Measurements from ENCODE around the gene ZFYVE28.
"Not testable (repeated sequence)": the region's sequence is repeated elsewhere in the genome, so short reads cannot be mapped to it uniquely, and the experiment has no call there.

ZFYVE28 gene

DNA sequence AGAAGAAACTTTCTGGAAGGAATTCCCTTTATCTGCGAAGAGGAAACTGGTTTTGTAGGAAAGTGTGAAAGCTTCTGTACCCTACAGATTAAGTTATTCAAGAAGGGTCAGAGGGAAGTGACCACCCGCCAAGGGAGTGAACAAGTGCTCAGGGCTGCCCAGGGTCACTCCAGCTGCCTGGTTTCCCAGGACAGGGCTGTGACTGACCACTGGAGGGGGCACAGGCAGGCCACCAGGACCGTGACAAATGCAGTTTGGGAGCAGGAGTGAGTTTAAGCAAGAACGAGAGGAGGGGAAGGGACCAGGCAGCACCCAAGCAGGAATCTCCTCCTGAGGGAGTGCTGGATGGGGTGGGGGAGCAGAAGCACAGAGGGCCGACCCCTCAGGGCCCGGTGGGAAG lies 34.2 kb downstream of the ZFYVE28 start:
- H3K4me3 ChIP-seq (ENCODE audit: low read depth, low read length), result no peak overlapping the region
- TF ChIP-seq CTCF (IDR thresholded peaks at IDR 0.05; ENCODE audit: low read depth, low read length), result no peak
- DNase-seq (ENCODE audit: low read depth, low spot score), result no peak
- in situ Hi-C loops (cut with HindIII; ENCODE audit: low sequenced_read_pairs), result no loop called here

GRCh38 chr4:2383760-2384159 lies 34.7 kb downstream of the ZFYVE28 start:
- no peak for DNase-seq (ENCODE audit: low read depth, low spot score)
- in situ Hi-C loops (cut with HindIII; ENCODE audit: low sequenced_read_pairs), result no loop called here
- TF ChIP-seq CTCF (IDR thresholded peaks at IDR 0.05; ENCODE audit: low read depth, low read length), result no peak
- no peak overlapping the region for H3K4me3 ChIP-seq (ENCODE audit: low read depth, low read length)

DNA sequence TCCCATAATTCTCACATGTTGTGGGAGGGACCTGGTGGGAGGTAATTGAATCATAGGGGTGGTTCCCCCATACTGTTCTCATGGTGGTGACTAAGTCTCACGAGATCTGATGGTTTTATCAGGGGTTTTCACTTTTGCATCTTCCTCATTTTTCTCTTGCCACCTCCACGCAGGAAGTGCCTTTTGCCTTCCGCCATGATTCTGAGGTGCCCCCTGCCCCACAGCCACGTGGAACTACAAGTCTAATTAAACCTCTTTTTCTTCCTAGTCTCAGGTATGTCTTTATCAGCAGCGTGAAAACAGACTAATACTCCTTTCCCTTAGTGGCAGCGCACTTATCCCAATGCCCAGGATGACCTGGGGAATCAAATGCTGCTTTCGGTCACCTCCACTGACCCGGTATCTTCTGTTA lies 35.2 kb downstream of the ZFYVE28 start:
- DNase-seq (ENCODE audit: low read depth, low spot score); H3K4me3 ChIP-seq (ENCODE audit: low read depth, low read length); in situ Hi-C loops (cut with HindIII; ENCODE audit: low sequenced_read_pairs): not testable (repeated sequence)

GRCh38 chr4:2382769-2383202 lies 35.7 kb downstream of the ZFYVE28 start:
- in situ Hi-C loops (cut with HindIII; ENCODE audit: low sequenced_read_pairs); H3K4me3 ChIP-seq (ENCODE audit: low read depth, low read length); DNase-seq (ENCODE audit: low read depth, low spot score): not testable (repeated sequence)

GRCh38 chr4:2380589-2380988 lies 37.9 kb downstream of the ZFYVE28 start:
- in situ Hi-C loops (cut with HindIII; ENCODE audit: low sequenced_read_pairs), result not testable (repeated sequence)

GRCh38 chr4:2378898-2379297 lies 39.5 kb downstream of the ZFYVE28 start:
- H3K4me3 ChIP-seq (ENCODE audit: low read depth, low read length), result no peak overlapping the region
- TF ChIP-seq CTCF (IDR thresholded peaks at IDR 0.05; ENCODE audit: low read depth, low read length), result no peak

More at GRCh38 chr4:2380589-2380988, 37.9 kb downstream of the ZFYVE28 start:
- not testable (repeated sequence) for DNase-seq (ENCODE audit: low read depth, low spot score); H3K4me3 ChIP-seq (ENCODE audit: low read depth, low read length)

DNA sequence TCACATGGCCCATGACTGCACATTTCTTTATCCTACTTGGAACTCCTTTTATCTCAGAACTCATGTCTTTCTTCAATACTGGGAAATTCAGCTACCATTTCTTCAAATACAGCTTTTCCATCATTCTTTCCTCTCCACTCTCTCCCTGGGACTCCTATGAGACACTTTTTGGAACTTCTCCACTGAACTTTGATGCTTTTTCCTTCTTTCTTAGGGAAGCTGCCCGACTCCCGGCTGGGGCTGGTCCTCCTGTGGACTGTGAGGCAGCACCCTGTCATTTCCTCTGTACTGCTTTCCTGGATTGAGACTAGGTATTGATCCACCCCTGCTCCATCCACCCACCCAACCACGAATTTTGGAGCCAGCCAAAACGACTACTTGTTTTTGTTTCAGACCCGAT lies 40.0 kb downstream of the ZFYVE28 start:
- no peak for DNase-seq (ENCODE audit: low read depth, low spot score)
- no peak for TF ChIP-seq CTCF (IDR thresholded peaks at IDR 0.05; ENCODE audit: low read depth, low read length)
- in situ Hi-C loops (cut with HindIII; ENCODE audit: low sequenced_read_pairs), result no loop called here
- H3K4me3 ChIP-seq (ENCODE audit: low read depth, low read length), result no peak overlapping the region

More at GRCh38 chr4:2378898-2379297, 39.5 kb downstream of the ZFYVE28 start:
- no peak for DNase-seq (ENCODE audit: low read depth, low spot score)
- in situ Hi-C loops (cut with HindIII; ENCODE audit: low sequenced_read_pairs), result no loop called here

DNA sequence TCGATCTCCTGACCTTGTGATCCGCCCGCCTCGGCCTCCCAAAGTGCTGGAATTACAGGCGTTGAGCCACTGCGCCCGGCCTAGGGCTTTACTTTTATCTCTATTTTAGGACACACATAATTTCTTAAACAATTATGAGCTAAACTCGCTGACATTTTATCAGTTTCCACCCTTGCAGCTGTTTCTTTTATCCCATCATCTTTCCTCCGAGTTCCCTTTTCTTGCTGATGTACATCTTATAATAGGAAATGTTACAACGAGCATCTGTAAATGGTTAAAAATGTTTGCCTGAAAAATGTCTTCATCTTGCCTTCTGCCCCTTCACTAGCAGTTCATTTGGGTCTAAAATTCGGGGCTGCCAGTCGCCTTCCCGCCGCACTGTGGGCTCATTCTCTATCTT lies 41.2 kb downstream of the ZFYVE28 start:
- TF ChIP-seq CTCF (IDR thresholded peaks at IDR 0.05; ENCODE audit: low read depth, low read length), result no peak
- in situ Hi-C loops (cut with HindIII; ENCODE audit: low sequenced_read_pairs), result no loop called here
- H3K4me3 ChIP-seq (ENCODE audit: low read depth, low read length), result no peak overlapping the region
- DNase-seq (ENCODE audit: low read depth, low spot score), result no peak
